H1 (cell line): Measurements from ENCODE around the gene PRR36. TPM values are rescaled to one million over a fixed set of nuclear protein-coding genes. Genes with fewer than 3 reads are reported as not detected.

Experiments used
- CTCF ChIA-PET: fragments of 300-600 bp; sonication (Branson Sonifier 250); formaldehyde crosslinking; loops from one replicate; lab custom pipeline; 2021; ENCODE audit not compliant: partially characterized antibody; lab: Charles Lee
- POLR2A ChIA-PET: fragments of 300-600 bp; sonication (Branson Sonifier 250); formaldehyde crosslinking; loops from one replicate; lab custom pipeline; 2021; ENCODE audit warnings: inconsistent platforms; ENCODE audit not compliant: partially characterized antibody; lab: Charles Lee
- DNase-seq, 2 experiments: peaks; one replicate each; pipeline versions ENCODE4 v3.0.0 to v3.0.0-alpha.2; 2010 to 2022; ENCODE audit warnings: low spot score in 2 of 2, low read depth in 1 of 2, mixed read lengths in 1 of 2
- FAIRE-seq: peaks from 2 replicates; lab custom pipeline; 2011; peaks lifted over from hg19 to GRCh38; lab: Jason Lieb, UNC
- H2AFZ ChIP-seq: 2 replicates; pipeline ENCODE4 v1.8.1; 2012; ENCODE audit warnings: low read length, inconsistent platforms
- H2AK5ac ChIP-seq: 2 replicates; pipeline ENCODE4 v1.6.1; 2013; ENCODE audit warnings: low read depth, low read length
- H2BK120ac ChIP-seq: replicated peaks from 2 replicates; pipeline ENCODE3; 2013; ENCODE audit warnings: low read depth, low read length, inconsistent platforms
- H2BK12ac ChIP-seq: 2 replicates; pipeline ENCODE4 v1.6.1; 2013; ENCODE audit warnings: low read depth, low read length
- H2BK15ac ChIP-seq: 2 replicates; pipeline ENCODE4 v1.6.1; 2013; ENCODE audit warnings: low read length
- H2BK20ac ChIP-seq: 2 replicates; pipeline ENCODE4 v1.6.1; 2013; ENCODE audit warnings: low read length
- H2BK5ac ChIP-seq: 2 replicates; pipeline ENCODE4 v1.6.1; 2013; ENCODE audit warnings: low read depth, low read length
- H3K14ac ChIP-seq: 2 replicates; pipeline ENCODE4 v1.6.1; 2013; ENCODE audit warnings: inconsistent platforms; ENCODE audit not compliant: insufficient read length
- H3K18ac ChIP-seq: 2 replicates; pipeline ENCODE4 v1.6.1; 2013; ENCODE audit warnings: low read length; ENCODE audit errors: extremely low read depth
- H3K23ac ChIP-seq: 2 replicates; pipeline ENCODE4 v1.6.1; 2013; ENCODE audit warnings: inconsistent platforms; ENCODE audit not compliant: insufficient read length
- H3K23me2 ChIP-seq: 2 replicates; pipeline ENCODE4 v1.6.1; 2013; ENCODE audit warnings: low read depth, low read length
- H3K27ac ChIP-seq: 2 replicates; pipeline ENCODE4 v1.6.1; 2011; ENCODE audit warnings: low read depth, low read length, inconsistent platforms
- H3K27me3 ChIP-seq, 4 experiments: replicated peaks in 1 of 4; 1 replicate in 1 of 4; 2 replicates in 3 of 4; pipeline versions ENCODE4 v1.6.1 to v1.8.1; 2011 to 2013; ENCODE audit warnings: low read length in 3 of 4, mild to moderate bottlenecking in 3 of 4, inconsistent platforms in 2 of 4, mixed read lengths in 2 of 4, moderate library complexity in 1 of 4; ENCODE audit not compliant: control insufficient read depth in 3 of 4, insufficient read depth in 3 of 4; ENCODE audit errors: extremely low read depth in 1 of 4
- H3K36me3 ChIP-seq, 4 experiments: 2 replicates each; pipeline versions ENCODE4 v1.6.1 to v1.8.1; 2011 to 2013; ENCODE audit warnings: mild to moderate bottlenecking in 4 of 4, low read length in 3 of 4, moderate library complexity in 2 of 4, control low read depth in 1 of 4, inconsistent platforms in 1 of 4; ENCODE audit not compliant: insufficient read depth in 4 of 4, control insufficient read depth in 2 of 4
- H3K4ac ChIP-seq: replicated peaks from 2 replicates; pipeline ENCODE3; 2013; ENCODE audit warnings: low read length, low read depth, mixed read lengths, inconsistent platforms; ENCODE audit not compliant: insufficient read length
- H3K4me1 ChIP-seq, 4 experiments: replicated peaks in 1 of 4; 1 replicate in 1 of 4; 2 replicates in 3 of 4; pipeline versions ENCODE4 v1.6.1 to v1.8.1; 2011 to 2013; ENCODE audit warnings: low read length in 3 of 4, inconsistent platforms in 2 of 4, mixed read lengths in 1 of 4; ENCODE audit not compliant: insufficient read depth in 4 of 4, control insufficient read depth in 3 of 4
- H3K4me2 ChIP-seq, 2 experiments: 2 replicates each; pipeline versions ENCODE4 v1.6.1 to v1.8.1; 2011 to 2013; ENCODE audit warnings: low read depth in 2 of 2, low read length in 2 of 2, control low read depth in 1 of 2, inconsistent platforms in 1 of 2, mild to moderate bottlenecking in 1 of 2; ENCODE audit not compliant: insufficient read depth in 1 of 2
- H3K4me3 ChIP-seq, 4 experiments: fragments of 200-600, 300-600 bp in 1 of 4; sonication (generic), shearing (Covaris generic), sonication (Bioruptor Twin) in 1 of 4; 2 replicates each; pipeline versions ENCODE4 v1.5.1 to v1.8.1; 2011 to 2016; ENCODE audit warnings: low read length in 4 of 4, low read depth in 3 of 4, control low read depth in 2 of 4, inconsistent platforms in 2 of 4, mild to moderate bottlenecking in 2 of 4, mixed read lengths in 1 of 4, moderate library complexity in 1 of 4; ENCODE audit not compliant: insufficient read depth in 2 of 4; ENCODE audit errors: extremely low read depth in 1 of 4
- H3K56ac ChIP-seq: replicated peaks from 2 replicates; pipeline ENCODE3; 2013; ENCODE audit warnings: low read depth, mild to moderate bottlenecking, mixed read lengths, low read length, inconsistent platforms; ENCODE audit not compliant: insufficient read length
- H3K79me1 ChIP-seq: 2 replicates; pipeline ENCODE4 v1.6.1; 2013; ENCODE audit warnings: low read depth, low read length, control low read depth
- H3K79me2 ChIP-seq, 2 experiments: 2 replicates each; pipeline versions ENCODE4 v1.6.1 to v1.8.1; 2012 to 2013; ENCODE audit warnings: low read length in 2 of 2, mild to moderate bottlenecking in 2 of 2, inconsistent platforms in 1 of 2; ENCODE audit not compliant: insufficient read depth in 2 of 2, control insufficient read depth in 1 of 2
- H3K9ac ChIP-seq, 4 experiments: replicated peaks in 1 of 4; 1 replicate in 1 of 4; 2 replicates in 3 of 4; pipeline versions ENCODE4 v1.6.1 to v1.8.1; 2011 to 2013; ENCODE audit warnings: low read depth in 3 of 4, low read length in 3 of 4, control low read depth in 2 of 4, mild to moderate bottlenecking in 2 of 4, moderate library complexity in 2 of 4, inconsistent platforms in 1 of 4; ENCODE audit errors: extremely low read depth in 1 of 4
- H3K9me3 ChIP-seq, 2 experiments: 2 replicates each; pipeline versions ENCODE4 v1.6.1 to v1.8.1; 2012 to 2013; ENCODE audit warnings: mild to moderate bottlenecking in 2 of 2, moderate library complexity in 2 of 2, control low read depth in 1 of 2, inconsistent platforms in 1 of 2, low read depth in 1 of 2, low read length in 1 of 2, mixed read lengths in 1 of 2; ENCODE audit not compliant: insufficient read depth in 2 of 2
- H4K20me1 ChIP-seq, 2 experiments: replicated peaks in 1 of 2; 2 replicates each; pipeline versions ENCODE3 to v1.8.1; 2011 to 2013; ENCODE audit warnings: inconsistent platforms in 2 of 2, low read length in 2 of 2, mild to moderate bottlenecking in 1 of 2; ENCODE audit not compliant: insufficient read depth in 2 of 2, control insufficient read depth in 1 of 2
- H4K5ac ChIP-seq: 2 replicates; pipeline ENCODE4 v1.6.1; 2013; ENCODE audit warnings: low read length, low read depth, mixed read lengths, inconsistent platforms; ENCODE audit not compliant: insufficient read length
- H4K8ac ChIP-seq: 2 replicates; pipeline ENCODE4 v1.8.0; 2013; ENCODE audit warnings: mild to moderate bottlenecking, moderate library complexity, low read length, inconsistent platforms; ENCODE audit not compliant: insufficient read depth; ENCODE audit errors: extremely low read depth
- H4K91ac ChIP-seq: replicated peaks from 2 replicates; pipeline ENCODE3; 2013; ENCODE audit warnings: low read length, mixed read lengths, inconsistent platforms; ENCODE audit not compliant: insufficient read length
- CBX8 ChIP-seq: fragments of 300-800, 300-1000 bp; sonication (generic); IDR thresholded peaks from 2 replicates; pipeline ENCODE4 v1.7.1; 2016; ENCODE audit warnings: low read depth, low read length, borderline replicate concordance
- GABPA ChIP-seq: IDR thresholded peaks from 2 replicates; pipeline ENCODE4 v1.6.1; 2011; ENCODE audit warnings: mild to moderate bottlenecking, low read length, moderate library complexity, borderline replicate concordance; ENCODE audit not compliant: insufficient read depth
- POU5F1 ChIP-seq: IDR thresholded peaks from 2 replicates; pipeline ENCODE4 v1.6.1; 2011; ENCODE audit warnings: low read depth, mild to moderate bottlenecking, low read length, moderate library complexity
- SIN3A ChIP-seq, 2 experiments: IDR thresholded peaks in 1 of 2; conservative IDR thresholded peaks in 1 of 2; 2 replicates each; pipeline ENCODE4 v1.6.1; 2011 to 2012; ENCODE audit warnings: low read length in 2 of 2, improper control_type of control experiment in 1 of 2, low read depth in 1 of 2, mild to moderate bottlenecking in 1 of 2
- SP1 ChIP-seq: IDR thresholded peaks from 2 replicates; pipeline ENCODE4 v1.6.1; 2011; ENCODE audit warnings: low read depth, low read length
- SP4 ChIP-seq: IDR thresholded peaks from 2 replicates; pipeline ENCODE4 v1.6.1; 2012; ENCODE audit warnings: low read length, inconsistent platforms
- TEAD4 ChIP-seq: IDR thresholded peaks from 2 replicates; pipeline ENCODE4 v1.6.1; 2012; ENCODE audit warnings: low read depth, low read length, inconsistent platforms, mixed read lengths
- WGBS, 2 experiments: shearing (Covaris generic) in 1 of 2; methylation state at CpG; one replicate each; pipeline versions ENCODE4 v1.1.6 to v1.1.7; 2013 to 2015; ENCODE audit warnings: low lambda C conversion rate in 2 of 2, mixed read lengths in 2 of 2, inconsistent platforms in 1 of 2, low coverage in 1 of 2, missing lambda C conversion rate in 1 of 2; ENCODE audit not compliant: insufficient replicate concordance in 2 of 2, insufficient coverage in 1 of 2, insufficient read length in 1 of 2; ENCODE audit errors: extremely low coverage in 1 of 2, missing lambda C conversion rate in 1 of 2; 5-methylcytosine and 5-hydroxymethylcytosine counted together
- polyA plus RNA-seq, 7 experiments: library from polyadenylated mRNA; depleted of rRNA in 3 of 7; stranded (reverse) in 5 of 7; unstranded in 2 of 7; fragments of >200 nt in 5 of 7; fragments of 200-250 nt in 2 of 7; gene quantifications; 1 replicate in 5 of 7; 2 replicates in 1 of 7; 4 replicates in 1 of 7; pipeline versions ENCODE4 v1.2.1 to v1.2.3, GENCODE V29; 2011 to 2013; ENCODE audit warnings: missing spikeins in 2 of 7, mixed read lengths in 2 of 7
- total RNA-seq: library from RNA; stranded (reverse); fragmentation: NEBNext Ultra II Directional; extraction: Animal tissue kit (Norgen Biotek cat#: 25700); gene quantifications from 2 replicates; pipeline ENCODE4 v1.2.1, GENCODE V29; 2021

Gene PRR36
- total and polyA plus RNA-seq, 2 of the 8 experiments (the other 6 are each of a cell fraction or from before 2014, with no cell fraction given): 1.6 to 23.9 TPM

DNA sequence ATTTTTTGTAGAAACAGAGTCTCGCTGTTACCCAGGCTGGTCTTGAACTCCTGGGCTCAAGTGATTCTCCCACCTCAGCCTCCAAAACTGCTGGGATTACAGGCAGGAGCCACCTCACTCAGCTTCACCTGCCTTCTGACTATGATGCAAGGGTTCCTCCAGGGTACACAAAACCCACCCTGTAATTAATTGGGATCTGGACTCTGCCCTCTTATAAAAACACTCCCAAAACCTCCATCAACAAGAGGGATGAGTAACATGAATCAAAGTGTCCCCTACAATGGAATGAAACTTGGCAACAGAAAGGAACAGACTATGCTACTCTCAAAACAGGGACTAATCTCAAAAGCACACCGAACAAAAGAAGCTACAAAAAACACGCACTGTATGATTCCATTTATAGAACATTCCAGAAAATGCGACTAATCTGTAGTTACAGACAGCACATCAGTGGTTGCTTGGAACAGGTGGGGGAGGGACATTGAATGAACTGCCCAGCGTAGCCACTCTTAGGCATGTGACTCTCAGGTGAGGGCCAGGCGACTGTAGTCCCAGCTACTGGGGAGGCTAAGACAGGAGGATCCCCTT lies 3.2 kb upstream of the PRR36 start:
- no peak overlapping the region for H3K18ac ChIP-seq
- H3K4me1 ChIP-seq: peaks cover 0 to 9% (median 5%) of the 10 kb centered on the region in 4 experiments; a peak in 5 of 7 replicates
- H2AFZ ChIP-seq: no peak overlapping the region
- H2BK12ac ChIP-seq: no peak overlapping the region
- H3K56ac ChIP-seq: peak overlapping the region; percentile 30
- H3K9me3 ChIP-seq: no peaks in the 10 kb centered on the region
- no peak overlapping the region for H3K27ac ChIP-seq
- DNase-seq (no peak), FAIRE-seq (no peak)
- no peak overlapping the region for H2BK5ac ChIP-seq
- H4K5ac ChIP-seq: no peak overlapping the region
- no peak overlapping the region for H3K23ac ChIP-seq
- peaks cover 2 to 3% of the 10 kb centered on the region in 2 experiments for H4K20me1 ChIP-seq
- peaks cover 10% of the 10 kb centered on the region for H3K23me2 ChIP-seq
- H3K4me2 ChIP-seq: no peak overlapping the region
- H3K79me2 ChIP-seq: no peaks in the 10 kb centered on the region
- H3K36me3 ChIP-seq: no peaks in the 10 kb centered on the region
- no peak overlapping the region for H3K4ac ChIP-seq
- no peak overlapping the region for H2BK15ac ChIP-seq
- H4K91ac ChIP-seq: no peak overlapping the region
- H4K8ac ChIP-seq: no peak overlapping the region
- no peak overlapping the region for H2BK120ac ChIP-seq
- H2BK20ac ChIP-seq: no peak overlapping the region
- no peak overlapping the region for H3K14ac ChIP-seq
- no peaks in the 10 kb centered on the region; the same call in 1 of the 2 replicates for H3K79me1 ChIP-seq
- no peak overlapping the region for H3K9ac ChIP-seq
- no peak overlapping the region for H3K4me3 ChIP-seq
- WGBS, 2 experiments: 92% methylated on average over 6 of the region's 6 CpGs; no CpG with 5 or more reads in 1 of the 2 experiments
- CTCF ChIA-PET: interaction anchor here (0.5 to 3.5 kb wide), 6 partner anchors 20 to 387 kb away, joined by 3 to 17 read pairs (median 4); no protein-coding TSS in a partner anchor
- TF ChIP-seq GABPA: no peak
- no peak for TF ChIP-seq POU5F1
- TF ChIP-seq SIN3A (conservative IDR thresholded peaks at IDR 0.05 in 1 of 2, IDR thresholded peaks at IDR 0.05 in 1 of 2; ENCODE audit: low read depth in 1 of 2, low read length in 2 of 2): no peak
- TF ChIP-seq CBX8: no peak
- TF ChIP-seq SP1: no peak
- no peak for TF ChIP-seq TEAD4
- TF ChIP-seq SP4: no peak
- peaks cover 0 to 7% (median 5%) of the 10 kb centered on the region in 4 experiments; a peak in 3 of 7 replicates for H3K27me3 ChIP-seq
- no peak overlapping the region for H2AK5ac ChIP-seq
- POLR2A ChIA-PET: interaction anchor here (1.0 to 2.5 kb wide), 4 partner anchors 9 to 67 kb away, joined by 3 to 7 read pairs (median 5); partner anchors contain the start of genes LRRC8E, MAP2K7 and TIMM44
